ENCODE data around the gene LGALS16. TPM values are rescaled to one million over a fixed set of nuclear protein-coding genes. Genes with fewer than 3 reads are reported as not detected.

LGALS16 gene
- total RNA-seq, 1 donor from 2014 or later, result not detected

DNA sequence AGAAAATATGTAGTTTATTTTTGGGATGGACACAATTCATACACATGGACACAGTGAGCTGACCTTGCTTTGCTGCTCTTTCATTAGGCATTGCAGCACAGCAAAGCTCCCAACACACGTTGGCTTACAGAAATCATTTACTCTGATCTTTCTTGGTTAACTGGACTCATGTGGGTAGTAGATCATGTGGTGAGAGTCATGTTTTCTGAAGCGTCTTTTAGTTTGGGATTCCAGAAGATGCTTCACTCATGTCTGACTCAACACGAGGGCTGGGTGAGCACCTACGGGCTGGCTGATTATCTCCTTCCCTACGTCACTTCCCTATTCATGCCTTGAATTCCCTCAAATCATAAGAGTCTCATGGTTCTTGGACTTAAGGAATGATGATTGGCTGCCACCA lies 12.1 kb upstream of the LGALS16 start:
- no peaks in the 10 kb centered on the region for H3K27me3 ChIP-seq
- no peaks in the 10 kb centered on the region for H3K4me1 ChIP-seq
- intact Hi-C loops (cut with DNase I), result no loop called here
- H3K27ac ChIP-seq, result no peak overlapping the region
- TF ChIP-seq POLR2AphosphoS5 (IDR thresholded peaks at IDR 0.05; ENCODE audit: insufficient read depth in 1 of 2, low read depth in 1 of 2), result no peak
- TF ChIP-seq, protein P1, sequence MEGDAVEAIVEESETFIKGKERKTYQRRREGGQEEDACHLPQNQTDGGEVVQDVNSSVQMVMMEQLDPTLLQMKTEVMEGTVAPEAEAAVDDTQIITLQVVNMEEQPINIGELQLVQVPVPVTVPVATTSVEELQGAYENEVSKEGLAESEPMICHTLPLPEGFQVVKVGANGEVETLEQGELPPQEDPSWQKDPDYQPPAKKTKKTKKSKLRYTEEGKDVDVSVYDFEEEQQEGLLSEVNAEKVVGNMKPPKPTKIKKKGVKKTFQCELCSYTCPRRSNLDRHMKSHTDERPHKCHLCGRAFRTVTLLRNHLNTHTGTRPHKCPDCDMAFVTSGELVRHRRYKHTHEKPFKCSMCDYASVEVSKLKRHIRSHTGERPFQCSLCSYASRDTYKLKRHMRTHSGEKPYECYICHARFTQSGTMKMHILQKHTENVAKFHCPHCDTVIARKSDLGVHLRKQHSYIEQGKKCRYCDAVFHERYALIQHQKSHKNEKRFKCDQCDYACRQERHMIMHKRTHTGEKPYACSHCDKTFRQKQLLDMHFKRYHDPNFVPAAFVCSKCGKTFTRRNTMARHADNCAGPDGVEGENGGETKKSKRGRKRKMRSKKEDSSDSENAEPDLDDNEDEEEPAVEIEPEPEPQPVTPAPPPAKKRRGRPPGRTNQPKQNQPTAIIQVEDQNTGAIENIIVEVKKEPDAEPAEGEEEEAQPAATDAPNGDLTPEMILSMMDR (IDR thresholded peaks at IDR 0.05), result no peak
- no peak for TF ChIP-seq POLR2A (IDR thresholded peaks at IDR 0.05)
- H3K36me3 ChIP-seq, result no peaks in the 10 kb centered on the region
- DNase-seq (ENCODE audit: extremely low spot score in 2 of 2), result no peak
- no peak overlapping the region for H3K4me3 ChIP-seq
- H3K9me3 ChIP-seq, result no peaks in the 10 kb centered on the region

GRCh38 chr19:39645800-39646411 lies 9.8 kb upstream of the LGALS16 start:
- Histone ChIP-seq H3K27me3 (no peaks in the 10 kb centered on the region), H3K4me1 (no peaks in the 10 kb centered on the region), H3K27ac (no peak overlapping the region), H3K36me3 (no peaks in the 10 kb centered on the region), H3K9me3 (no peaks in the 10 kb centered on the region), H3K4me3 (no peak overlapping the region)
- DNase-seq (ENCODE audit: extremely low spot score in 2 of 2), result no peak
- intact Hi-C loops (cut with DNase I), result no loop called here
- TF ChIP-seq POLR2AphosphoS5 (IDR thresholded peaks at IDR 0.05; ENCODE audit: insufficient read depth in 1 of 2, low read depth in 1 of 2) (no peak), POLR2A (IDR thresholded peaks at IDR 0.05) (no peak)
- TF ChIP-seq, protein P1 (IDR thresholded peaks at IDR 0.05), result no peak

GRCh38 chr19:39647918-39648317 lies 7.8 kb upstream of the LGALS16 start:
- intact Hi-C loops (cut with DNase I), result no loop called here
- Histone ChIP-seq H3K27me3 (no peaks in the 10 kb centered on the region), H3K36me3 (no peaks in the 10 kb centered on the region), H3K4me1 (no peaks in the 10 kb centered on the region), H3K9me3 (no peaks in the 10 kb centered on the region), H3K27ac (no peak overlapping the region), H3K4me3 (no peak overlapping the region)
- no peak for TF ChIP-seq POLR2A (IDR thresholded peaks at IDR 0.05)
- TF ChIP-seq, protein P1 (IDR thresholded peaks at IDR 0.05), result no peak
- TF ChIP-seq POLR2AphosphoS5 (IDR thresholded peaks at IDR 0.05; ENCODE audit: insufficient read depth in 1 of 2, low read depth in 1 of 2), result no peak
- DNase-seq (ENCODE audit: extremely low spot score in 2 of 2), result no peak

DNA sequence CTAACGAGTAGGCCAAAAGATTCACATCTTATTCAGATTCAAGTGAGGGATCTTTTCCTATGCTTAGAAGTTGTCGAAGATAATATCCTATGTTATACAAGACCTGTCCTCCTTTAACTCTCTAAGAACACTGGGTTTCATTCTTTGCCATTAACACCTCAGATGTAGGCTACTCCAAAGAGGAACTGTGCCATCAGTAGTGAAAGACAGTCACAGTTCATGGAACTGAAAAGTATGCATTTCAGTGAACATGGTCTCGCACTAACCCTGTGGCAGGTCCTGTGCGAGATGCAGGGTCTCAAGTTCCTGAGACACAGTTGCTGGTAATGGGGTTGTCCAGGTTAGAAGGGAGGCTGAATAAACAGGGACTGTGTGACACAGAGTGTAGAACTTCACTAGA lies 4.1 kb downstream of the LGALS16 start:
- no peak for DNase-seq (ENCODE audit: extremely low spot score in 2 of 2)
- H3K27me3 ChIP-seq, result no peaks in the 10 kb centered on the region
- H3K9me3 ChIP-seq, result no peaks in the 10 kb centered on the region
- H3K36me3 ChIP-seq, result no peaks in the 10 kb centered on the region
- intact Hi-C loops (cut with DNase I), result no loop called here
- H3K4me1 ChIP-seq, result no peaks in the 10 kb centered on the region
- H3K4me3 ChIP-seq, result no peak overlapping the region
- no peak for TF ChIP-seq POLR2A (IDR thresholded peaks at IDR 0.05)
- no peak overlapping the region for H3K27ac ChIP-seq

DNA sequence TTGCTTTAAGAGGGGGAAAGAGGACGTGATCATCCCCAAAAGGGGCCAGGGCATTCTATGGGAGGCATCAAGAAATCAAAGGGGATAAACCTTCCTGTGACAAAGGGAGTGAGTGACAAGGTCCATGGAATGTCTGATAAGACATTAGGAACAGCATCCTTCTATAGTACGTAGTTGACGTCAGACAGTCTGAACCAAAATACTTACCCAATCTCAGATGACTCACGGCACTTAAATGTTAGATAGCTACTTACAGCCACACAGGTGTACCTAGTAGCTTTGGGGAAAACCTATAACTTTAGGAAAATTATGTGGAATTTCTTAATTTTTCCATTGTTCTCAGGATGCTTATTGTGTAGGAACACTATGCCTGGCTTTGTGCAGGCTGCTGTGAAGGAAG lies 4.9 kb downstream of the LGALS16 start:
- H3K36me3 ChIP-seq, result no peaks in the 10 kb centered on the region
- TF ChIP-seq, protein P1 (IDR thresholded peaks at IDR 0.05), result no peak
- no peak for TF ChIP-seq POLR2AphosphoS5 (IDR thresholded peaks at IDR 0.05; ENCODE audit: insufficient read depth in 1 of 2, low read depth in 1 of 2)
- H3K9me3 ChIP-seq, result no peaks in the 10 kb centered on the region
- intact Hi-C loops (cut with DNase I), result no loop called here
- H3K27ac ChIP-seq, result no peak overlapping the region
- no peak for DNase-seq (ENCODE audit: extremely low spot score in 2 of 2)
- no peaks in the 10 kb centered on the region for H3K4me1 ChIP-seq
- H3K4me3 ChIP-seq, result no peak overlapping the region
- no peaks in the 10 kb centered on the region for H3K27me3 ChIP-seq

Data from vagina (tissue), 2 donors.